ENCODE measurements around the gene SULT6B1.

The SULT6B1 gene, protein sequence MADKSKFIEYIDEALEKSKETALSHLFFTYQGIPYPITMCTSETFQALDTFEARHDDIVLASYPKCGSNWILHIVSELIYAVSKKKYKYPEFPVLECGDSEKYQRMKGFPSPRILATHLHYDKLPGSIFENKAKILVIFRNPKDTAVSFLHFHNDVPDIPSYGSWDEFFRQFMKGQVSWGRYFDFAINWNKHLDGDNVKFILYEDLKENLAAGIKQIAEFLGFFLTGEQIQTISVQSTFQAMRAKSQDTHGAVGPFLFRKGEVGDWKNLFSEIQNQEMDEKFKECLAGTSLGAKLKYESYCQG

DNA sequence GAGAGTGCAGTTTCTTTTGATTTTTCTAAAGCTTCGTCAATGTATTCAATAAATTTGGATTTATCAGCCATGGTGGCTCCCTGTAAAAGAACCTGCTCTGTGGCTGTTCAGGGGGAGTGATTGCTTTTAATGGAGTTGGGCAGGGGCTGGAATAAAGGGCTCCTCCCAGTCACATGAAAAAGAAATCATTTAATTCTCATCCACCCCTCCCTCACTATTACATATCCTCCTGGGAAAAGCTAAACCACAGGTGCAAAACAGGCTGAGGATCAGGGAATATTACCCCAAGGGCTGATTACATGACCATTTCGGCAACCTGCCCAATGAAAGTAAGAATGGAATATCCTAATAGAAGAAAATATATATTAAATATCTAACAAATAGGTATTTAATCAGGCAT lies at the start of gene SULT6B1:
Gene SULT6B1 (minus strand): TSS at position 101 of the 400 bp plus-strand sequence. CDS start 30 bp downstream, at position 71.
- TF ChIP-seq GATA2 (IDR thresholded peaks at IDR 0.05; ENCODE audit: low read depth, low read length) (no peak), GATA3 (IDR thresholded peaks at IDR 0.05; ENCODE audit: low read depth, low read length) (no peak)

DNA sequence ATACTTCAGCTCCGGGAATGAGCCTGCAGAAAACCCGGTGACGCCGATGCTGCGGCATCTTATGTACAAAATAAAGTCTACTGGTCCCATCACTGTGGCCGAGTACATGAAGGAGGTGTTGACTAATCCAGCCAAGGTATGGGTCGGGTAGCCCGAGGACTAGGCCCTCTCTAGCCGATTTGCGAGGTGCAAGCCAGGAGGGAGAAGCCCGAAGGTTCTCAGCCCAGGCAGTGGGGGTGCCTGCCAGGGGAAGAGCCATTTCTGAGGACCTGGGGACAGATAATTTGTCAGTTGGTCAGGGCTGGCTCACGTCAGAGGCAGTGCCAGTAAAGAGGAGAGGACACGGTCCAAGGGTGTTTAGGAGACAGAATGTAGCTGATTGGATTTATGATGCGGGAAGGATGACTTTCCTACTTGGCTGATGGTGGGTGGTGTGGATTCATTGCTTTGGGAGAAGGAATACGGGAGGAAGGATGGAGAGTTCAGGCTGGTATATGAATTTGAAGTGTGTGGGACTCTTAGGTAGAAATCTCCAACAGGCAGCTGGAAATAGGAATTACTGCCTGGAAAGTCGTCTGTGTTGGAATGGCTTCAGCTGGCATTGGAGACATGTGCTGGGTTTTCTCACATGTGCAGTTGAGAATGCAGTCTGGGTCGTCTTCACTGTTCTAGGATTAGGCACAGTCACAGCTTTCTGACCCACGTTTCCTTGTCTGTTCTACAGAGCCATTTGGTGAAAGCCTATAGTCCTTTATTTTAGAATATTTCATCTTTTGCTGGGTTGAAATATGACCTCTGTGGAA lies 43.9 kb upstream of the SULT6B1 start:
- TF ChIP-seq GATA2 (IDR thresholded peaks at IDR 0.05; ENCODE audit: low read depth, low read length), result no peak
- no peak for TF ChIP-seq GATA3 (IDR thresholded peaks at IDR 0.05; ENCODE audit: low read depth, low read length)

DNA sequence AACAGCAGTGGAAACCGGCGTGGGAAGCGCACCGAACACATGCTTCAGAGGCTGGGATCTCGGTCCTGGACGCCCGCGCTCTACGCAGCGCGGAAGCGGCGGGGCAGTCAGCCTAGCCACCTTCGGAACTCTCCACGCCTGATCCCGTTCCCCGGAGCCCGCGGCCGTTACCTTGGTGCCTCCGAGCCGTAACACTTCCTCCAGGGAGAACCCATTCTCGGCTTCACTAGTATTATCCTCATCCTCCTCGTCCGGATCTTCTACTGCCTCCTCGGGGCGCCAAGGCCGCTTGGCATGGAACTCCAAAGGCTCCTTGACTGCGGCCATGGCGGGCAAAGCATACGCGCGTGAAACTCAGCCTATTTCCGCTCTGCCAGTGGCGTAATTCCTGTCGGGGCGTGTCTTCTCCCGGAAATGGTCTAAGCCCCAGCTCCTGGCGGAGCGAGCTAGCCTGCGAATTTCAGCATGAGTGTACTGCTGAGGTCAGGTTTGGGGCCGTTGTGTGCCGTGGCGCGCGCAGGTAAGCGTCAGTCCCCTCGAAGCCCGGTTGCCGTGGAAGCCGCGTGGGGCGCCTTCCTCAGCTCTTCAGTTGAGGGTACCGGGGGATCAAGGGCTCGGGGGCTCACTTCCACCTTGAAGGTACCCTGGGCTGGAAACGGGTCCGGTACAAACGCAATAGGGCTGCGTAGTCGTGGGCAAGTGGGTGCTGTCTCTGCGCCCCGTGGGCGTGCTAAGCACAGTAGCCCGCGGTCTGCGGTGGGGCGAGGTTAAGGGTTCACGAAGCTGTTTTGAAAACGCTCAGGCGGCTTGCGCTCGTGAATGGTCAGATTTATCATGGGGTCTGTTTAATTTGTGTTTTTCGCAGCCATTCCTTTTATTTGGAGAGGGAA lies 43.0 kb upstream of the SULT6B1 start, which contains the start of the genes CEBPZ and NDUFAF7:
Gene CEBPZ (minus strand): TSS at position 356 of the 890 bp plus-strand sequence. CDS start 29 bp downstream, at position 327.
Gene NDUFAF7 (plus strand): TSS at position 418 of the 890 bp plus-strand sequence. CDS start 48 bp downstream, at position 466.
- TF ChIP-seq GATA2 (IDR thresholded peaks at IDR 0.05; ENCODE audit: low read depth, low read length) (no peak), GATA3 (IDR thresholded peaks at IDR 0.05; ENCODE audit: low read depth, low read length) (no peak)

DNA sequence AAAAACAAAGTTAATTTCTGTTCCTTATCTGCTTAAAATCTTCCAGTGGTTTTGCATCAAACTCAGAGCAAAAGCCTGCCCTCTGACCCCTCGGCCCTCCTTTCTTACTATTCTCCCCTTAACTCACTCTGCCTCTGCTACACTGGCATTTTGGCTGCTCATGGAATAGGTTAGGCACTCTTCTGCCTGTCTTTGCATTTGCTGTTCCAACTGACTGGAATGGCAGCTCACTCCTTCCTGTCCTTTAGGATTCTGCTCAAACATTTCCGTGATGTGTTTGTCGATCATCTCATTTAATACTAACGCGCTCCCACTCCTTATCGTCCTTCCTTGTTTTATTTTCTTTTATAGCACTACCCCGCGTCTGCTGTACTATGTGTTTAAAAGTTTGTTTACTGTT lies 42.1 kb upstream of the SULT6B1 start:
- peak; percentile 54 for TF ChIP-seq GATA2 (IDR thresholded peaks at IDR 0.05; ENCODE audit: low read depth, low read length)
- TF ChIP-seq GATA3 (IDR thresholded peaks at IDR 0.05; ENCODE audit: low read depth, low read length), result peak; percentile 46; the same call in 1 of the 2 replicates

DNA sequence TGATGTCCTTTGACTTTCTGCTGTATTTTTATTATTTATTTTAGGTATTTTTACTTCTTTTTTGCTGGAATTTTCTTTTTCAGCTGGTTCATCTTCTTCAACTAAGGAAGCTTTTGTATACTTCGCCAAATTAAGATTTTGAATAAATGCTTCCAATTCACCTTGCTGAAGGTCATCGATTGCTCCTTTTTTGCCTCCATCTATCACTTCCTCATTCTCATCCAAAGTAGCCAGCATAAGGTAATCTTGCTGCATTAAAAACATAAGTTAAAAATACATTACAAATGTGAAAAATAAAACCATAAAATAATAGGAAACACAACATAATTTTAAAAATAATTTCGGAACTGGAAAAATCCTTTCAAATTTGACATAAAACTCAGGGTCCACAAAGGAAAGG lies 40.3 kb upstream of the SULT6B1 start:
- no peak for TF ChIP-seq GATA2 (IDR thresholded peaks at IDR 0.05; ENCODE audit: low read depth, low read length)
- no peak for TF ChIP-seq GATA3 (IDR thresholded peaks at IDR 0.05; ENCODE audit: low read depth, low read length)

DNA sequence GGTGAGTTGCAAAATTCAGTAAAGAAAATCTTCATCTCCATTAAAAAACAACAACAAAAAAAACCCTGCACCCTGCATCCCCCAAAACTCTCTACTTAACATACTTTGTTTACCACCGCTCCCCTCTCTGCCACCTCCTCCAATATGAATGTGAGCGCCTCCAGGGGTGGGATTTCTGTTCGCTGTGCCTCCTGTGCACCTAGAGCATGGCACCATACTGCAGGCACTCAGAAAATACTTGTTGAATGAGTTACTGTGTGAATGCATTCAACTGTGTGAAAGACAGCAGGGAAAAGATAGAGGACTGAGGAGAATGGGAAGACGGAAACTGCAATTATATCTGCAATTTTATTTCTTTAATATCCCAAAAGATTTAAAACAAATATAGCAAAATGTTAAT lies 38.4 kb upstream of the SULT6B1 start:
- no peak for TF ChIP-seq GATA2 (IDR thresholded peaks at IDR 0.05; ENCODE audit: low read depth, low read length)
- no peak for TF ChIP-seq GATA3 (IDR thresholded peaks at IDR 0.05; ENCODE audit: low read depth, low read length)

DNA sequence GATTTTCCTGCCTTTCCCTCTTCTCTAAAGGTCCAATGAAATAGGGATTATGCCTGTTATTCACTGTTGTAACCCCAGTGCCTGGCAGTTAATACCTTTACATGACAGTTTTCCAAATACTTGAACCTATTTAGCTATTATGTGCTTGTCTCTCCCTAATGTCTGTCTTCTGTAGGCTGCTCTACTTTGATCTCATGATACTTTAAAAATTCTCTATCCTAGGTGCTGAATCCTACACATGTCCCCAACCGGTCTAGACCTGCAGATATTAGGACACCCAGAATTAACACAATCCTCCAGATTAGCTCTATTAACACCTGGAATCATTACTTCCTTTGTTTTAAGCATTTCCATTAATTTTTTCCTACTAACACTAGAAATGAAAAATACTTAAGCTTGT lies 35.6 kb upstream of the SULT6B1 start:
- TF ChIP-seq GATA2 (IDR thresholded peaks at IDR 0.05; ENCODE audit: low read depth, low read length), result no peak
- TF ChIP-seq GATA3 (IDR thresholded peaks at IDR 0.05; ENCODE audit: low read depth, low read length), result no peak

DNA sequence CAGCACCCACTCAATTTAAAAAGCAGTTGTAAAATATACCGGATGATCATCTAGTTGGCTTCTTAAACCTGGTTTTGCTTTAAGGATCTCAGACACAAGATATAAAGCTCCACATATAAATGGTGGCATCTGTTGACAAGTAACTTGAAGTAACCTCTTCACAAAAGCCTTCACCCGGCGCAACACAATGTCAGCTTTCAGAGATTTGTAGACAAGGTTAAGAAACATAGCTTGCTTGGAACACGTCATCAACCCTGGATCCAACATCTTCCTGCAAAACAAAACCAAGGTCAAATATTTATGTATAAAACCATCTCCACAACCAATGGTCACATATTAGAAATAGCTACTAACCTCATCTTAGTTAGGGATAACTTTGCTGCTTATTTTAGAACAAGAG lies 34.7 kb upstream of the SULT6B1 start:
- no peak for TF ChIP-seq GATA2 (IDR thresholded peaks at IDR 0.05; ENCODE audit: low read depth, low read length)
- no peak for TF ChIP-seq GATA3 (IDR thresholded peaks at IDR 0.05; ENCODE audit: low read depth, low read length)

DNA sequence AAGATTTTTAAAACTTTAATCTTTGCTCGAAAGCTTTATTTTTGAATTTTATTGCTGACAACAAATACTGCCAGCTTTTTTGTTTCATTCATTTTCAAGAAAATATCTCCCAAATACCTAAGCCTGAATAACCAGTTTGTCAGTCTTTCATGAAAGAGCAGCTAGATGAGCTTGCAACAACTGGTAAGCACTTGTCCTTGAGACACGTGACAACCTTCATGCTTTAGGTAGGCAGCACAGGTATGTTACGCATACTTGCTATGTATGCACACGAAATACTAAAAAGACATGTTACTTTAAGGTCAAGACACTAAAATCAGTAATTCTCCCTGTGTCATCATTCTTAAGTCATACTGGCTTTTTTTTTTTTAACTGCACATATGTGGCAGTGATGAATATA lies 30.6 kb upstream of the SULT6B1 start:
- TF ChIP-seq GATA2 (IDR thresholded peaks at IDR 0.05; ENCODE audit: low read depth, low read length) (no peak), GATA3 (IDR thresholded peaks at IDR 0.05; ENCODE audit: low read depth, low read length) (no peak)

DNA sequence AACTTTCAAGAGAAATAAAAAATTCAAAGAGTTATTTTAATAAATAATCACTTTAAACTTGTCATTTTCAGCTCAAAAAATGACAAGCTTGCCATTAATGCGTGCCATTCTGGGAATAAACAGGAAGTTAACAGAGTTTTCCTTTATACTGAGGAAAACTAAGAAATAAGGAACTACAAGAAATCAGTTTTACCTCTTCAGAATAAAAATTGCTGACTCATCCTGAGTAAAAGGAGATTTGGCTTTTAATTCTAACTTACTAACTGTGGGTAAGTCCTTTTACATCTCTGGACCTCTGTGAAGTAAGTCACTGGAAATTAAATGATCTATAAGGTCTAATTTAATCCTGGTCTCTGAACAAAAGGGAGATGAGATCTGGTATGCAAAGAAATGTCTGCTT lies 26.8 kb upstream of the SULT6B1 start:
- TF ChIP-seq GATA2 (IDR thresholded peaks at IDR 0.05; ENCODE audit: low read depth, low read length) (no peak), GATA3 (IDR thresholded peaks at IDR 0.05; ENCODE audit: low read depth, low read length) (no peak)

DNA sequence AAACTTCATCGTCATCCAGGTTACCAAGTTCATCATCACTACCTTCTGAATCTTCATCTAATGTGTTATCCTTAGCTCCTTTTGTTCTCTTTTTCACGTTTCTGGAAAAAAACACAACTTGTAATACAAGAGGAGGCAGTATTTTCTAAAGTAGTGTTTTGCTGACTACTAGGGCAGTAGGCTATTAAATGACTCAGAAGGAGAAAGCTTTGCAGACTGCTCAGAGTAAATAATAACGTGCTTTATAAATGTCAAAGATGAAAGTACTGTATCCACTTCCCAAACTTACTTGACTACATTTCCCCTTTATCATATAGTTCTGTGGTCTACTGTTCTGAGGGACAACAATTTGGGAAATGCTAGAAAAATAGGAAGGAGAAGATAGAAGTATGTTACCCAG lies 23.5 kb upstream of the SULT6B1 start:
- TF ChIP-seq GATA3 (IDR thresholded peaks at IDR 0.05; ENCODE audit: low read depth, low read length) (no peak), GATA2 (IDR thresholded peaks at IDR 0.05; ENCODE audit: low read depth, low read length) (no peak)

DNA sequence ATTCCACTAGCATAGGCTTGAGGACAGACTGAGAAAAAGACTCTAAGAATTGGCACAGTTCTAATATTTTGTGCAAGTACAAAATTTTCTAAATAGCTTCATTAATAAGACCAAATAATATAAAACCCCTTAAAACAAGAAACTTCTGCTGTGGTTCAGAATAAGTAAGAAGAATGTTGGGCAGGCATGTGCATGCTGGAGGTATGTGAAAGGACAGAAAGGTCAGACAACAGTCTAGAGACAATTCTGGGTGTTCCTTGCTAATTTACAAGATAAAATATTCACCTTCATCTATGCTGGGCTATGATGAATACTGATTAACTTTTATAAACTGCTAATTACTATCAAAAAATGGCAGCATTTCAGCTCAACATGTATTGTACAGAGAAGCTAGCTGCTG lies 22.7 kb upstream of the SULT6B1 start:
- TF ChIP-seq GATA3 (IDR thresholded peaks at IDR 0.05; ENCODE audit: low read depth, low read length) (no peak), GATA2 (IDR thresholded peaks at IDR 0.05; ENCODE audit: low read depth, low read length) (no peak)

DNA sequence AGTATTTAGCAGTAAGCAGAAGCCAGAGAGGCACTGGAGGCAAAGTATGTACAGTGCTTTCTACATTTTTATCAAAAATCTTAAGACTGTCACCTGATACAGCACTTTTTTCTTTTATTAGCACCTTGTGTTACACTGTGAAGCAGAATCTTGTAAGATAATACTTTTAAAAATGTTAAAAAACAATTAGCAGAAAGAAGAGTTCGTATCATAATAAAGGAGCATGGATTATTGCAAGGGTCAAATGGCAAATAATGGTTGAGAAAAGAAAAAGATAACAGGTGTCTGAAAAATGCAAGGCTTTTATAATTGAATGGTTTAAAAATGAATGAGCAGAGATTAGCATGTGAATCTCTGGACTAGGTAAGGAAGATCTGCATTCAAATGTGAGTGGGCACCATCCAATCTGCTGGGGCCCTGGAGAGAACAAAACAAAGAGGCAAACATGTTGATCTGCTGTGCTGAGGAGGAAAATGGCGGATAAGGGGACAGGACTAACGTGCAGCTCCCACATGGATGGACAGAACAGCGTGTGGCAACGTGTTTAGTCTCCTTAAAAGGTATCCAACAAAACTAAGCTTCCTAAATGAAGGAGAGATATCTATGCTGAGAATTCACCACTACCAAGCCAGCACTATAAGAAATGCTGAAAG lies 17.3 kb upstream of the SULT6B1 start:
- TF ChIP-seq GATA3 (IDR thresholded peaks at IDR 0.05; ENCODE audit: low read depth, low read length), result no peak
- no peak for TF ChIP-seq GATA2 (IDR thresholded peaks at IDR 0.05; ENCODE audit: low read depth, low read length)

Data from SH-SY5Y (cell line).